ENCODE data around the gene FGF12.
"Not testable (repeated sequence)": the region's sequence is repeated elsewhere in the genome, so short reads cannot be mapped to it uniquely, and the experiment has no call there.

Gene FGF12

DNA sequence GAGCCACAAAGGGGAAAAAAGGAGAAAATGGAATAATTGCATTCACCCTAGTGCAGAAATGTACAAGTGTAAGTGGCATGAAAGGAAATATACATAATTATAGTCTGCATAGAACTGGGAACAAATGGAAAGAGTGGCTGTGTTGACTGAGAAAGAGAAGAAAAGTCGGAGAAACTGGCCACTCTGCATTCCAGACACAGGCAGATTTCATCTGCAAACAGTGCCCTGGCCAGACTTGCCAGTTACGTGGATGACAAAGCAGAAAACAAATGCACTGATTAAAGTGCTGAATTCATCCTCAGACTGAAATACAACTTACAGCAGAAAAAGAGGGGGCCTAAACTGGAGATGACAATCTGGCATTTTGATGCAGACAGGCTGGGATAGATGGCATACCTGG, 129.8 kb downstream of the FGF12 start:
- DNase-seq (ENCODE audit: low read depth in 3 of 3), result no peak

DNA sequence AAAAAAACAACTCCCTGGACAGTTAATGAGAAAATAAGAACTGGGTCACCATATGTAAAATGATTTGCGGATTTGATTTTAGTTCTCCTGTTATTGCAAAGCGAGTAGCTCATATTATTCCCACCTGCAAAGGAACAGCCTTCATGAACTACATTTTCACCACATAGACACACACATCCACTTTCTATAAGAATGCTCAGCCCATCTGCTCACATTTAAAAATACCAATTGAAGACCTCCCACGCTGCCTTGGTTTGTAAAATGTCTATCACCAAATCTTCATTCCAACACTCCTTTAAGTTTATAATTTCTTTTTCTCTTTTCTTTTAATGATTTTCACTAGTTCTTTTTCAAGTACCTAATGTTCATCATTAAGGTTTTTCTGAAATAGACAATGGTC, 148.6 kb downstream of the FGF12 start:
- no peak for DNase-seq (ENCODE audit: low read depth in 3 of 3)

DNA sequence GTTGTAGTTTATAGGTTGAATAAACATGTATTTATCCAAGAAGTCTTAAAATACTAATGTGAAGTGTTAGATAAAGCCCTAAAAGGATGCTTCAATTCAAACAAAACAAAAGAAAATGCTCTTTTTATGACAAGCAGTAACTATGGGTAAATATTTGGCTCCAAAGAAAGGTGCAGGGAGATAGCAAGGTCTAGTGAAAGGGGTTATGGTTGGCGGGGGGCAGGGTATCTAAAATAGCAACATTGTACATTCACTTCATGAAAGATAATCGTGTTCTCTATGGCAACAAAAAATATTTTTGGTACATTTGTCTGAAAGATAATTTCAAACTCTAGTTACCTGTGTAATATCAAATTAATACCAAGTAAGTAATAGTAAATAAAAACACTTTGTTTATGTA, 149.5 kb downstream of the FGF12 start:
- no peak for DNase-seq (ENCODE audit: low read depth in 3 of 3)

DNA sequence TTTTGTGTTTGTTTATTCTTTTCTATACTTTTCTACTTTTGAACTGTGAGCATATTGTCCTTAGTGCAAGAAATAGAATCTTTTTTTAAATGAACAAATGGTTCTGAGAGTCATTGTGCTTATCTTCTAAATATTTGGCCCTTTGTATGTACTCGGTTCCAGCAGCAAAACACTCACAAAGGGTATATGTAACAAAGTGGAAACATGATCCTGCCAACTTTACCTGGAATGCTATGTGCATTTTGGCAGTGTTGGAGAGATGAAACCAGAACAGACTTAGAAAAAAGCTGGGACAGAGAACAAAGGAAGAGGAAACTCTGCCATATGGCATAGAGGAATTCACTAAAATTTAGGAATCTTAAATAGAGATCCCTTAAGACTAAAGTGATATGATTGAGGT, 150.1 kb downstream of the FGF12 start:
- DNase-seq (ENCODE audit: low read depth in 3 of 3), result no peak

DNA sequence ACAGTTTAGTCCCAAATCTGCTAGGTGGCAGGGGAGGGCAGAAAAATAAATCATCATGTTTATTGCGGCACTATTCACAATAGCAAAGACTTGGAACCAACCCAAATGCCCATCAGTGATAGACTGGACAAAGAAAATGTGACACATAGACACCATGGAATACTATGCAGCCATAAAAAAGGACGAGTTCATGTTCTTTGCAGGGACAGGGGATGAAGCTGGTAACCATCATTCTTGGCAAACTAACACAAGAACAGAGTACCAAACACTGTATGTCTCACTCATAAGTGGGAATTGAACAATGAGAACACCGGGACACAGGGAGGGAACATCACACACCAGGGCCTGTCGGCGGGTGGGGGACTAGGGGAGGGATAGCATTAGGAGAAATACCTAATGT, 150.6 kb downstream of the FGF12 start:
- DNase-seq (ENCODE audit: low read depth in 3 of 3), result not testable (repeated sequence)

DNA sequence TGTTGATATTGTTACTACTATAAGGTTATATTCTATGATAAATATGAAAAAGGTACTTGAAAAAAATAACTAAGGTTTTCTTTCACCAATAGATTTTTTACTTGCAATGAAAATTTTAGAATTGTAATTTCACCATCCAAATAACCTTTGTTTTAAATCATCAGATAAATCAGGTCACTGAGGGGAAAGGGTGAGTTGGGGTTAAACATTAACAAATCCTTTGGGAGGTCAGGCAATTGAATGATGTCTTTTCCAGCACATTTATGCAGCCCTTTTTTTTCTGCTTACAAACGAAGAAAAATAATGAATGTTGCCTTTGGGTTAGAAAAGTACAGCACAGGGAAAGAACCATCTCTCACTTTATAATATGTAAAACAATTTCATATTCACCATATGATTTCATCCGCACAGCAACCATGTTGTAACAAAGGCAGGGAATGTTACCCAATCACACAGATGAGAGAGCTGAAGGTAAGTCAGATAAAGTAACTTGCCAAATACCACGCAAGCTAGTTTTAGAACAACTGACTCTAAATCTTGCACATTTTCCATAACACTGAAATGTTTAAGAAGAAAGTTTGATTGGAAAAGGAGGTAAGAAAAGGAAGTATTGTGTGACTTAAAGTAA, 151.3 kb downstream of the FGF12 start:
- DNase-seq (ENCODE audit: low read depth in 3 of 3), result no peak

DNA sequence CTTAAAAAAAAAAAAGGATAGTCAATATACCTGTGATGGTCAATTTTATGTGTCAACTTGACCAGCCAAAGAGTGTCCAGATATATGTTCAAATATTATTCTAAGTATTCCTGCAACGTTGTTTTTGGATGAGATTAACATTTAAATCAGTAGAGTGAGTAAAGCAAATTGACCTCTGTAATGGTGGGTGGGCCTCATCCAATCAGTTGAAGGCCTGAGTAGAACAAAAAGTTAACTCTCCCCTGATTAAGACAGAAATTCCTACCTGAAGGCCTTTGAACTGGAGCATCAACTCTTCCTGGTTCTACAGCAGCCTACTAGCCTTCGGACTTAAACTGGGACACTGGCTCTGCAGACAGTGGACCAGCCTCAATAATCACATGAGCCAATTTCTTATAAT, 154.1 kb downstream of the FGF12 start:
- no peak for DNase-seq (ENCODE audit: low read depth in 3 of 3)

DNA sequence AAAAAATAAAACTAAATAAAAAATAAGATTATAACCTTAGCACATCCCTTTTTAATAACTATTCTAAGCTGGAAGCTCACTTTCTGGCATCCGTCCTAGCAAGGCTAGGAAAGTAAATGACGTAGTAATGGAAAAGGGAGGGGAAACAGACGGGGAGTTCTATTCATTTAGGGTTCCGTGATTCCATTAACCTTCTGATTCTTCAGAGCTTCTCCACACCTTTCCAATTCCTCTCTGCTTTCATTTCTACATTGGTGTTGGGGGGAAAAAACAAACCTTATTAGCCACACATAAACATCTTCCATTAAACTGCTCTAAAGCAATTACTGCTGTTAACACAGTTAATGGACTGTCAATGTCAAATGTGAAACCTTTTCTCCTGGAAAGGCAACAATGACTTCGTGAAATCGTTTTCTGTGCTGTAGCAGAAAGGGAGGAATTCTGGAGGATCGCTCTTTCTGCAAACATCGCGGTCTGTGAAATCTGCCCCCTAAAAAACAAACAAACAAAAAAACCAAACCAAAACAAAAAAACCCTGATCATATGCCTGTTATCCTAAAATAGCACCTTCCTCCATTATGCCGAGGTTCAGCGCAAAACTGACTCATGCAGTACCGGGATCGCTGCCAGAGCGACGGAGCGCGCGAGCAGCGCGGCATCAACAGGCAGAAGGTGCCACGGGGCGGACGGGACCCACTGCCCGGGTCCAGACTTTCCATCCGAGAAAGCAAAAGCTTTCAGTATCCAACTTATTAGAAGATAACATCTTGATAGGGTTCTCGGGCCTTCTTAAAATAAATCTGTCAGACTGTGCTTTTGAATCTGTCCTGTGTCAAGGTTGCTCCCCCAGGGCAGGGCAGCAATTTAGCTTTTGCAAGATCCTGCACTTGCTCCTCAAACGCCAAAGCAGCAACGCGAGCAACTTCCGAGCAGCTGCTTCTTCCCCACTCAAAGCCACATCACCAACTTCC, 156.2 kb downstream of the FGF12 start:
- DNase-seq (ENCODE audit: low read depth in 3 of 3), result no peak

DNA sequence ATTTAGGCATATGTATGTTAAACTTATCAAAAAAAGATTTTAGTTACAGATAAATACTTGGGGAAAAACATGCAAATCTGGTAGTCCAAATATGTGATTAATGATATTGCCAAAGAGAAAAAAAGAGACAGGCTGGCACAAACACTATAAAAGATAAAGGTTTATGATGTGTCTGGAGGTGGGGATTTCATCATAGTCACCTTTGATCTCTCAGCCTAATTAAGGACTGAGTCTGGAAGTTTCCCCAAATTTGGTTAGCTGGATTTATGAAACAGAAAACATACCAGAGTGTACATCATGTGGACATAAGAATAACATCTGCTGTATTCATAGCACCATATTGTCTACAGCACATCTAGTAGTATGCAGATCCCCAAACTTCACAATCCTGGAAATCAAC, 157.0 kb downstream of the FGF12 start:
- DNase-seq (ENCODE audit: low read depth in 3 of 3), result no peak

DNA sequence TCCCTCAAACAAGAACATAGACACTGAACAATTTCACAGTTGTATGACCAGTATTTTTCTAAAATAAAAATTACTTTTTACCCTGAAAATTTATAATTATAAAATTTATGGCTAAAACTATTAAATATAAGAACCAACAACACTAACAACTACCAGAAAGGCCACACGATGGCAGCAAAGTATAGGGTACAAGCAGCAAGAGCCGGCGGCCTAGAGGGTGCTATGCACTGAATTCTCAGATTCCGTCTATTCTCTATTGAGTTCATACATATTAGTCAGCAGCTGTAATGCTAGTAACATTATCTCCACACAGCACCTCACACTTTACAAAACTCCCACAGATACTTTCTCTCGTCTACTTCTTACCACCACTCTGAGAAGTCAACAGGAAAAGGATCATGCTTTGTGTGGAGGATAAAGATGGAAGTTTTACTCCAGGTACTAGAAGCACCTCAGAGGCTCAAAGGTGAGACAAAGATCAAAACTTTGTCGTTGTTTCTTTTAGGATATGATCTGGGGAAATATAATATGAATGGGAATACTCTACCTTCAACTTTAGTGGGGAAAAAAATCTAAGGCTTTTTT, 160.5 kb downstream of the FGF12 start:
- DNase-seq (ENCODE audit: low read depth in 3 of 3), result peak; percentile 36 to 47 (median 44)

DNA sequence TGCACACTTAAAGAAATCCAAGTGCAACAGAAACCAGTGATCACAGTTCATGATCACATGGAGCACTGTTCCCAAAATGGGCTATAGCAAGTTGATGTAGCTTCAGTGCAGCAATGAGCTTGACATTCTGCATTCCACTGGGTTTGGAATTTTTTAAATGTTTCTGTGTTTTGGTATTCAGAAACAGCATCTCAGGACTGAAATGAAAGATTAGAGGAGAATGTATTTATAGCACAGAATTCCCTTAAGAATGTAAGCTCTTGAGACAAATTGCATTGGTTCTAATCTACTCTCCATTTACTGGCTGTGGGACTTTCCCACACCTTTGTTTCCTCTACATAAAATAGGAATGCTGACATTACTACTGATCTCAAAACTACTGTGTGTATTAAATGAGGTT, 162.7 kb downstream of the FGF12 start:
- no peak for DNase-seq (ENCODE audit: low read depth in 3 of 3)

DNA sequence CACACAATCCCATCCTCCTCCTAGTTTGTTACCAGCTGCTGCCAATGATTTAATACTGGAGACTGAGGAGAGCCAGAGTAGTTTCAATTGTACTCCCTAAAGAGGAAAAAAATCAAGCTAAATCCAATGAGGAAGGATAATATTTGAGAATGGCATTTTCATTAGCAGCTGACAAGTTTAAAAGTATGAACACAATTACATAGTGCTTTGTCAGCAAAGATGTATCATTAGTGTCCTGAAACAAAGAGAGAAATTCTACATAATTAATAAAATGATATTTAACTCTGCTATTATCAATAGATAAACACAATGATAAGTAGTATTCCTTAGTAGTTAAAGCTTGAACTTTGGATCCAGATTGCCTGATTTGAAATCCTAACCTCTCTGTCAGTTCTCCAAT, 163.9 kb downstream of the FGF12 start:
- no peak for DNase-seq (ENCODE audit: low read depth in 3 of 3)

DNA sequence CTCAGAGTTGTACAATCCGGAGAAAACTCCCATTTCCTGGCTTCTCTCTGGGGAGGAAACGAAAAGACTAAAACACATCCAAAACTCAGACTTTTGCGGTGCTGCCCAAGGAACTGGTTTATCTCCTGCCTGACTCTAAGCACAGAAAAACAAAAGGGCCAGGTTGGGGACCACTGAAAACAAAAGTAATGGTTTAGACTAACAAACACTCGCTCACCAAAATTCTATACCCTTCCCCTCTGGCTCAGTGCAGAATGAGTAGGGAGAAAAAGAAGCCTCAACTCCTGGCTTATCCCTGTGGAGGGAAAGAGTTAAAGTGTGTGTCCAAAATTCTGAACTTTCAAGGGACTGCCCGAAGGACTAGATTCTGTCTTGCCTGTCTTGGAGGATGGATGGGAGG, 173.6 kb downstream of the FGF12 start:
- no peak for DNase-seq (ENCODE audit: low read depth in 3 of 3)

DNA sequence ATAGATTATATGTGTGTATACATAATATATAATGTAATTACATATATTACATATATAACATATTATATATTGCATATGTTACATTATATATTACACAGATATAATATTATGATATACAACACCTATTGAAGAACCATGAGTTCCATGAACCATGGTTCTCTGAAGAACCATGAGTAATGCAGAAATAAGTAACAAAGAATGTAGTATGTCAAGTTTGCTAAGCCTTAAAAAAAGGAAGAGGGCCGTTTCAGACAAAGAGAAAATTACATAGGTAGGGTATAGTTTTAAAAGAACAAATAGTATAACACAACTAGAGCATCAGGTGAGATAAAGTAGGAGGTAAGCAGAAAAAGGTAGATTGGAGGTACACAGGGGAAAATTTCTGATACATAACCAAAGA, 177.0 kb downstream of the FGF12 start:
- DNase-seq (ENCODE audit: low read depth in 3 of 3), result no peak

DNA sequence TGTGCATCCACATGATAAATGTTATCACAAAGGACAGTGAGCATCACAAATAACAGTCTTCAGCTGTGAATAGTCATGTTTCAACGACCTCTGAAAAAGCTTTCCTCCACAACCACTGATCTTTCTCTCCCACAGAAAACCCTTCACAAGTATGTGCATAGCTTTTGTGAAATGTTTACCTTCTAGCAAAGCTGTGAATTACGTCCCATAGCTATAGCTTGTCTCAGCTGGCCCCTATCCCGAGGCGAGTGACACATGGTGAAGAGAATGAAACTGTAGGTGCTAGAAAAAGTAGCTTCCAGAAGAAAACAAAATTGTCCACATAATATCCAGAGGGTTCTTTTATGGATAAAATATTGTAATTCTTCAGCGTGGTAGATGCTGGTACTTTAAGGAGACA, 182.0 kb downstream of the FGF12 start:
- no peak for DNase-seq (ENCODE audit: low read depth in 3 of 3)

DNA sequence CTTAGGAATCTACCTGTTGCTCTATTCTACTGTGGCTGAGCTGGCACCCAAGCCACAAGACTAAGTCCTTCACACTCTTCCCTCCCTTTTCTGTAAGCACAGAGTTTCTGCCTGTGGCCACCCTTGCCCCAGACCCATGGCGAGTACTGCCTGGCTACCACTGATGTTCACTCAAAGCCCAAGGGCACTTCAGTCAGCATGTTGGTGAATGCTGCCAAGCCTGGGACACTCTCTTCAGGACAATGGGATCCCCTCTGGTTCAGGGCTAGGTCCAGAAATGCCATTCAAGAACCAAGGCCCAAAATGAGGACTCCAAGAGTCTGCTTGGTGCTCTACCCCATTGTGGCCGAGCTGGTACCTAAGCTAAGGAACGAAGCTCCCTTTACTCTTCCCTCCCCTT, 184.2 kb downstream of the FGF12 start:
- DNase-seq (ENCODE audit: low read depth in 3 of 3), result no peak

DNA sequence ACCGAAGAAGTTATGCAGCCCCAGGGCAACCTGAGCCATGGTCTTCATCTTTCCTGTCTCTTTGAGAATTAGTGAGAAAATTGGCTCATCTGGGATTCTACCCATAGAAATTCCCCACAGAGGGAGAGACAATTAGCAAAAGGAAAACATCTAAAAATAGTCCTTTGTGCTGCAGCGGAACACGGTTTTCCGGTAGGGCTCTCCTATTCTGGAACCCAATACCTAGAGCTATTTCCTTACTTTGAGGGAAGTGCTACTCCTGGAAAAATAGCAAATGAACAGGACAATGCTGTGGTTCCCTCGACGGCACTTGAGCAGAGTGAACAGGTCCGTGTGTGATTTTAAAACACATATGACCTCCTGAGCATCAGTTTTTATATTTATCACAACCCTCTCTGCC, 210.5 kb downstream of the FGF12 start:
- DNase-seq (ENCODE audit: low read depth in 3 of 3), result no peak

DNA sequence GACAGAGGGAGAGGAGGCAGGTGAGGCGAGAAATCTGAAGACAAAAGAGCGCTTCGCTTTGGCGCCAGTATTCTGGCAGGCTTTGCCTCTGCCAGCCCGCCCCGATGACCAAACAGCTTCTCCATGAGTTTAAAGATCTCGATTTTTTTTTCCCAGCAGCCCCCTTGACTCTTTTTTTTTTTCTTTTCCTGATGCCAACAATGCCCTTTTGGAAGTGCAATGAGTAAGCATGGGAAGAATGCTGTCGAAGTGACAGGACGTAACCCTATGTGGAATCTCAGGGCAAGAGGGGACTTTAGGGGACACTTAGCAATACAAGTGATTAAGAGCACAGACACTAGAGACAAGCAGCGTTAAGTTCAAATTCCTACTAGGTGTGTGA, 211.7 kb downstream of the FGF12 start:
- DNase-seq (ENCODE audit: low read depth in 3 of 3), result no peak

DNA sequence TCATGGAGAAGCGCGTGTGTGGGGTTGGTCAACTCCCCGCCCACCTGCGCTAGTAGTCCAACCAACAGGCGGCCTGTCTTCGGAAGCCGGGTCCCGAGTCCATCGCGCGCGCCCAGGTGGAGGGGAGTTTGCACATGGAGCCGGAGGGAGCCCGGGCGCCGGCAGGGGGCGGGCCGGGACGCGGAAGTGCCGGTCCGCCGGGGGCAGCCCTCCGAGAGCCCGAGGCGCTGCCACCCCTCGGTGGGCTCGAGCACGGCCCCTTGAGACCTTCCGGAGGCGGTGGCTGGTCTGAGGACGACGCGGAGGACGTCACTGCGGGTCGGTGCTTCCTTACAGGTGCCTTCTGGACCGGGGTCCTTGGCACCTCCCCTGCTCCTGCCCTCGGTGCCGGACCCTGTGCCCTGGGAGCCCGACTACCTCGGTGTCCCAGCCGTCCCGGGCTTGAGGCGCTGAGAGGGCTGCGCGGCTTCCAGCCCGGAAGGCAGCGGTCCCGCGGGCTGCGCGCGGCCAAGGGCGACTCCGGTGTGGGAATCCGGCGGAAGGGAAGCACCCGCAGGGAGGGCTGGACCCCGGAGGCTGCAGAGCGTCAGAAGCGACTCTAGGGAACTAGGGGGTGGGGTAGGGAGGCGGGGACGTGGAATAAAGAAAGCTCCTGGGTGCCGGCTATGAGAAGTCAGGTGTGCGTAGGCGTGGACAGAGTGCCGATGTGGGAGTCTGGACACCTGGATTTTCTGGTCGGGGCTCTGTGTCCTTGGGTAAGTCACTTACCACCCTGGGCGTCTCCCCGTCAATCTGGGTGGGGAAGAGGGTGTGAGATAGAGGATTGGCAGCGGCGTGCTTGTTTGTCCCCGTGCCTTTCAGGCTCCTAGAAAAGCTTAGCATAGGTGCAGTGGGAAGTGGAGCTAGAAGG, 212.3 kb downstream of the FGF12 start:
- no peak for DNase-seq (ENCODE audit: low read depth in 3 of 3)

DNA sequence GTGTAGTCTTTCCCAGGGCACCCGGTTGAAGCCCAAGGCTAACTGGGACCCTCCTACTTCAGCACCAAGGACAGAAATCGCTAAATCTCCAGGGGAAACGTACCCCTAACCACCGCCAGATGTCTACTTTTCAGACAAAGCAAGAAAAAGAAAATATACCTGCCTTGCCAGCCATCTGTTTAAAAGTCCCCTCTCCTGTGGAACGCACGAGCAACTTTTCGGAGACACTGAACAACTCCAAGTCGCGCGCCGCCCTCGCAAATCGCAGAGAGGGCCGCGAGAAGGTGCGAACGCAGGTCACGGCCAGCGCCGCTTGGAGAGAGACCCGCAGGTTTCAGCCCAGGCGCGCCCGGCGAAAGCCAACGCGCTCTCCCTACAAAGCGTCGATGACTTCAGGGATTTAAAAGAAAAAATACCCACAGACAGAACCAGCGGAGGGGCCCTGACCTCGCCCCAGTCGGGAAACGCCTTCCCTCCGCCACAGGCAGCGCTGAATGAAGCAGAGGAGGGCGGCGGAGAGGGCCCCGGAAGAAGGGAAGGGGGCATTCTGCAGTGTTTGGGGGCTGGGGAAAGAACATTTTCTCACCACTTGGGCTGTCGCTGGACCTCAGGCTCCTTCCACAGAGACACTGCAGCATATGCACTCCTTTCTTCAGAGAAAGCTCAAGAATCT, 213.1 kb downstream of the FGF12 start:
- no peak for DNase-seq (ENCODE audit: low read depth in 3 of 3)

DNA sequence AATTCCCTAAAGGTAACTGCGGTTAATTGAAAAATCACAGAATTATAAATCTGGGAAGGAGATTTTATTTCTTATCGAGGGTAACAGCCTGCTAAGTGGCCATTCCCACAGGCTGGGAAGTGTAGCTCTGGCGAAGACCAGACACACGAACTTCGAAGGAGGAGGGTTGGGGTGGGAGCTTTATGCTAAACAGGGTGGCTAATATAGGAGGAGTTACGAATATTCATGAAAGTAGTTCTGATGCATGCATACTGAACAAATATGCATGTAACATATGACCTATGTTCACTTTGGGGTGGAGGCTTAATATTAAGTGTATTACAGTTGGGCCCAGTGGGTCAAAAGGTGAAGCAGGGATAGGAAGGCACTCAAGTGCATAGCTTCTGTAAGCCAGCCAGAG, 221.6 kb downstream of the FGF12 start:
- DNase-seq (ENCODE audit: low read depth in 3 of 3), result no peak

Data from stimulated activated CD4-positive, alpha-beta T cell treated with anti-CD3 and anti-CD28 coated beads, TNF-alpha, amount 100 ng/mL, for 48 hours (primary cell).